ENCODE measurements around the gene PRXL2A.
"Not testable (repeated sequence)": the region's sequence is repeated elsewhere in the genome, so short reads cannot be mapped to it uniquely, and the experiment has no call there.

PRXL2A gene

GRCh38 chr10:80475641-80476040, 67.3 kb downstream of the PRXL2A start:
- not testable (repeated sequence) for DNase-seq (ENCODE audit: low read depth)

- no peak for DNase-seq (ENCODE audit: low read depth)
These were observed 68.3 kb downstream of the PRXL2A start for GRCh38 chr10:80476685-80477084.

GRCh38 chr10:80477813-80478212, 69.5 kb downstream of the PRXL2A start:
- peak; percentile 53 for DNase-seq (ENCODE audit: low read depth)

- not testable (repeated sequence) for DNase-seq (ENCODE audit: low read depth)
These were observed 72.0 kb downstream of the PRXL2A start for GRCh38 chr10:80480373-80480772.

GRCh38 chr10:80480852-80481251, 72.5 kb downstream of the PRXL2A start:
- DNase-seq (ENCODE audit: low read depth), result no peak

GRCh38 chr10:80484243-80484642, 75.9 kb downstream of the PRXL2A start:
- no peak for DNase-seq (ENCODE audit: low read depth)

- DNase-seq (ENCODE audit: low read depth), result no peak
These were observed 76.3 kb downstream of the PRXL2A start for GRCh38 chr10:80484676-80485075.

- no peak for DNase-seq (ENCODE audit: low read depth)
These were observed 77.0 kb downstream of the PRXL2A start for GRCh38 chr10:80485076-80485945.

GRCh38 chr10:80485946-80486764, 77.8 kb downstream of the PRXL2A start:
- DNase-seq (ENCODE audit: low read depth), result no peak
